Measurements from ENCODE around the gene LUC7L.
A peak's percentile ranks its signal among the peaks of the same experiment; 100 is the strongest.
"Not testable (repeated sequence)": the region's sequence is repeated elsewhere in the genome, so short reads cannot be mapped to it uniquely, and the experiment has no call there.

Gene LUC7L

DNA sequence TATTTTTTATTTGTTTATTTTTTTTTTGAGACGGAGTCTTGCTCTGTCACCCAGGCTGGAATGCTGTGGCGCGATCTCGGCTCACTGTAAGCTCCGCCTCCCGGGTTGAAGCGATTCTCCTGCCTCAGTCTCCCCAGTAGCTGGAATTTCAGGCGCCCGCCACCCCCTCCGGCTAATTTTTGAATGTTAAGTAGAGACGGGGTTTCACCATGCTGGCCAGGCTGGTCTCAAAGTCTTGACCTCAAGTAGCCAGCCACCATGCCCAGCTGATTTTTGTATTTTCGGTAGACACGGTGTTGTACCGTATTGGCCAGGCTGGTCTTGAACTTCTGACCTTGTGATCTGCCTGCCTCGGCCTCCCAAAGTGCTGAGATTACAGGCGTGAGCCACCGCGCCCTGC lies 1.1 kb upstream of the LUC7L start:
- DNase-seq (ENCODE audit: low read depth): not testable (repeated sequence)

GRCh38 chr16:229731-230281 lies 557 bp upstream of the LUC7L start:
- DNase-seq (ENCODE audit: low read depth): no peak

DNA sequence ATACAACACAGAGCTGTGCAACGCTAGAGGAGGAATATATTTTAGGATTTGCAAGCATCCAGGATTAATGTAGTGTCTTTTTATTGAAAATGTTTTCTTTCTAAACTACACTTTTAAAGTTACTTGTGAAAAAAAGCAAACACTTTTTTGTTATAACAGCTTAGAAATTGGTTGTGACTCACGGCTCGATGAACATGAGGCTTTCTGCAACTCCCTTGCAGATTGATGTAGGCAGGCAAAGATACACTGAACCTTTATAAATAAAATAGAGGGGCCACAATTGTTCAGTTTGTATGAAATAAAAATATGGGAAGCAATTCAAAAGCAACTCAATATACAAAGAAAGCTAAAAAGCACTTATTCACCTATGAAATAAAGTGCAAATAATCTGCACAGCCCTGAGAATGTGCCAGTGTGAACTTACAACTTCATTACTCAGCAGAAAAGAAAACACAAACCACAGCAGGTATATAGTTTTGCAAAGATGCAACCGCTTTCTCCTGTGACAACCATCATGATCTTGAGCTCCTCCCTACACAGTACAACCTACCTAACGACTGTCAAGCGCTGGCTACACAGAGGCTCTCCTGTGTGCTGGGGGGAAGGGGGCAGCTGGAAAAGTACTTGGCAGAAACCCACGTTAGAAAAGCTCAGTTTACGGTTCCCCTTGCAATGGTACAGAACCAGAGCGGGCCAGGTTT lies 948 bp downstream of the LUC7L start:
- peak; percentile 23 for DNase-seq (ENCODE audit: low read depth)

GRCh38 chr16:220021-220420 lies 9.2 kb downstream of the LUC7L start:
- DNase-seq (ENCODE audit: low read depth): no peak

GRCh38 chr16:212999-213398 lies 16.2 kb downstream of the LUC7L start:
- peak; percentile 41 for DNase-seq (ENCODE audit: low read depth)

GRCh38 chr16:211631-212180 lies 17.5 kb downstream of the LUC7L start:
- DNase-seq (ENCODE audit: low read depth): not testable (repeated sequence)

DNA sequence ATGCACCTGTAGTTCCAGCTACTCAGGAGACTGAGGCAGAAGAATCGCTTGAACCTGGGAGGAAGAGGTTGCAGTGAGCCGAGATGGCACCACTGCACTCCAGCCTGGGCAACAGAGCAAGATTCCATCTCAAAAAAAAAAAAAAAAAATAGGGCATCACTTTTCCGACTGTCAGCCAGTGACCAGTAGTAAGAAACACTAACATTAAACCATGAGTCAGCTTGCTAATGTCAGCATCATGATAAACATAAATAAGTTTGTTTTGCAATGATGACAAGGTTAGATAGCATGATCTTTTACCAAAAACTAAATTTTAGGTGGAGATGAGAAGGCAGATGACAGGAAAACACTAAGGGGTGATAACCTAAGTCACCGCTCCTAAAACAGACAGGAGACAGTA lies 19.9 kb downstream of the LUC7L start:
- not testable (repeated sequence) for DNase-seq (ENCODE audit: low read depth)

- DNase-seq (ENCODE audit: low read depth): not testable (repeated sequence)
These were observed 25.2 kb downstream of the LUC7L start for GRCh38 chr16:204046-204445.

DNA sequence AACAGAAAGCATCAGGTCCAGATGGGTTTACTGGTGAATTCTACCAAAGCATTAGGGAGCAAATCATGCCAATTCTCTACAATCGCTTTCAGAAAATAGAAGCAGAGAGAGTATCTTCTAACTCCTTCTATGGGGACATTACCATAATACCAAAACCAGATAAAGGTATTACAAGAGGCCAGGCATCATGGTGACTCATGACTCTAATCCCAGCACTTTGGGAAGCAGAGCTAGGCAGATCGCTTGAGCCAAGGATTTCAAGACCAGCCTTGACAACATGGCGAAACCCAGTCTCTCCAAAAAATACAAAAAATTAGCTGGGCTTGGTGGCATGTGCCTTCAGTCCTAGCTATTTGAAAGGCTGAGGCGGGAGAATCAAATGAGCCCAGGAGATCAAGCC lies 26.0 kb downstream of the LUC7L start:
- DNase-seq (ENCODE audit: low read depth): peak; percentile 34

GRCh38 chr16:200388-200787 lies 28.9 kb downstream of the LUC7L start:
- DNase-seq (ENCODE audit: low read depth): peak; percentile 74

DNA sequence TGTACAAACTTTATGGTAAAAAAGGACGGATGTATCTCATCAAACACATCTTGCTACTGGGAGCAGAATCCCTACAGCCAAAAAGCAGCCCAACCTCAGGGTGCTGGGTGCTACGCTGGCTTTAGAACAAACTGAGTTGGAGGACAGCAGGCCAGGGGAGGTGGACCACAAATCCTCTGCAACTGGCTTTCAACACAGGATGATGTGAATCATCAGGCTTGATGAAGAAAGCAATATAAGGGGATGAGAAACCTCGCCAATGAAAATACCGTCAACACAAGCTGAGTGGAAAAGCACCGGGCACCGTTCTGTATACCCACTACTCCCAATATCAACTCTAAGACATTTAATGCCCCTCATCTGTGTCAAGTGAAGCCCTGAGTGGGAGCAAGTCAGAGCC lies 34.7 kb downstream of the LUC7L start:
- DNase-seq (ENCODE audit: low read depth): peak; percentile 89

GRCh38 chr16:193441-193840 lies 35.8 kb downstream of the LUC7L start:
- no peak for DNase-seq (ENCODE audit: low read depth)

- DNase-seq (ENCODE audit: low read depth): no peak
These were observed 36.6 kb downstream of the LUC7L start for GRCh38 chr16:192686-193085.

DNA sequence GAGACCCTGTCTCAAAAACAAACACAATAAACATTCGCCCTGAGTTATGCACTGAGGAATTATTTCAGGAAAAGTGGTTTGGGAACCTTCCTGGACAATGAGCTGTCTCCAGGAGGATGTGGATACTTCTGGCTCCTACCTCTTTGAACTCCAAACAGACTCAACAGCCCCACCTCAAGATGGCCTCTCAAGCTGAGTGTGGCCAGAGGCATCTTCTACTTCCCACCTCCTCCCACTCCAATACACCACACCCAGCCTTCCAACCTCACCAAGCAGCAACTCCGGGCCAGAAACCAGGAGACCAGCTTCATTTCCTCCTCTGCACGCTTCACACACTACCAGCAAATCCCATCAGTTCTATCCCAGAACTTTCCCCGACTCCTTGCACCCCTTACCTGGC lies 37.4 kb downstream of the LUC7L start:
- DNase-seq (ENCODE audit: low read depth): no peak

DNA sequence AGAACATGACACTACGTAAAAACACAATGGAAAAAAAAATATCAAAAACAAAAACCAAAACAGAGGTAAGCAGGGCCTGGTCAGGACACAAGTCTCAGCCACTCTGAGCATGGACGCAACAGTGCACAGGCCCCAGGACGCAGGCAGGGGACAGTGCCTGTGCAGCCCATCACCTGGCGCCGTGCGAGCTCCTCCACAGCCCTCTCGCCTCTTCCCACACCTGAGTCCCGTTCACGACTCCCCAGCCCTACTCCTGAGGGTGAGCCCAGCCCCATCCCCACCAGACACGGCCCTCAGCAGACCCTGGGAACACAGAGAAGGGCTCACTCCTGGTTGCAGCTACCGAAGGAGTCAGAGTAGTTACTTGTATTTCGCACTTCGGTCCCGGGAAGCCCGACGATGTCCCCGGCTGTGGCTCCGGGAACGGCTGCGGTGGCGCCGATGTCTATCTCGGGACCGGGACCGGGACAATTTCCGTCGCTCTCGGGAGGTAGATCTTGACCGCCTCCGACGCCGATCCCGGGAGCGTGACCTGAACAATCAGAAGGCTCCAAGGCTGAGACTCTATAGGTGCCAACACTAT lies 39.6 kb downstream of the LUC7L start:
- no peak for DNase-seq (ENCODE audit: low read depth)

- no peak for DNase-seq (ENCODE audit: low read depth)
These were observed 40.6 kb downstream of the LUC7L start for GRCh38 chr16:188674-189073.

DNA sequence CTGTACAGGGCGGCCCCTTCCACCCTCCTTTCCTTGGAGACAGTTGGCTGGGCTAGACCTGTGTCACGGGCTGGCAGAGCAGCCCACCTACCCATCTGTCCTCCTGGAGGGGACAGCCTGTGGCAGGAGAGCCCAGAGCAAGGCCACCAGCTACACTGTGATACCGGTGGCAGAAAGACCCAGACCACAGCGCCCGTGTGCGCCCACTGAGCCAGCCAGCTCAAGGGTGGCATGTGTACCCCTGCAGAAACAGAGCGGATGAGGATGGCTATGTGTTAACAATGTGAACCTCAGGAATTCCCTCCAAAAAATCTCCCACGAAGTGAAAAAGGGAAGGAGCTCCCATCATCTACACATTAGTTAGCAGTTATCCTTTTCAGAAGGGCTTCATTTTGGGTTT lies 41.9 kb downstream of the LUC7L start:
- DNase-seq (ENCODE audit: low read depth): no peak

DNA sequence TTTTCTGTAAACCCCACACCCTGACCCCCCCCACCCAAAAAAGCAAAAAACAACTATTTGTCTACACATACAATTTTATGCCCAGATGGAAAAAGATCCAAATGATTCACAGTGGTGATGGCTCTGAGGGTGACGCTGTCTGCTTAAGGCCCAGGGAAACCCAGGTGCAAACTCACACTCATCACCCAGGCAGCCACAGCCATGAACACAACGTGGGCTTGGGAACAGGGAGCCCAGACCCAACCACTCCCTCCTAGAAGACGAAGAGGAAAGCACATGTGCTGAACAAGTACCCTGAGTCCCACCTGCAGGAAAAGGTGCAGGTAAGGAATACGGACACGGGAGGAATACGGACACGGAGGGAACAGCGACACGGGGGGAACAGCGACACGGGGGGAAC lies 43.6 kb downstream of the LUC7L start:
- DNase-seq (ENCODE audit: low read depth): no peak

GRCh38 chr16:185213-185612 lies 44.0 kb downstream of the LUC7L start:
- no peak for DNase-seq (ENCODE audit: low read depth)

- no peak for DNase-seq (ENCODE audit: low read depth)
These were observed 46.2 kb downstream of the LUC7L start for GRCh38 chr16:183005-183404.

DNA sequence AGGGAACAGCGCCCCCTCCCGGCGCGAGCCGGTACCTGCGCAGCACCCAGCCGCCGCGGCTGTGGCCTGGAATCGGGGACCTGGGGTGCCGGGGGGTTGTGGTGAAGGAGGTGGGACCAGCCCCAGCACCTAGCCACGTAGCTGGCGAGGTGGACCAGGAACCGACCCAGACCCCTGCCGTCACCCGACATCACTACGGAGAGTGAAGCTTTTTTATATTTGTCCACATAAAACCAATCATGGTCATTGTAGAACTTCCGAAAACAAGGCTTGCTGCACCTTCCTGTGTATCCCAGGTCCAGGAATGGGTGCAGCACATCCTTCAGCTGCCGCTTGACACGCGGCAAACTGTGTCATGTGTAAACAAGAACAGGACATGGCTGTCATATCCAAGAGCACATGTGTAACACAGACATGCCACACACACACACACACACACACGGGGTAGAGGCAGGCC lies 47.7 kb downstream of the LUC7L start:
- DNase-seq (ENCODE audit: low read depth): peak; percentile 11

GRCh38 chr16:180681-181564 lies 48.3 kb downstream of the LUC7L start:
- DNase-seq (ENCODE audit: low read depth): peak; percentile 66
